GM19035 (cell line): ENCODE results near the gene COL11A2.
A peak's percentile ranks its signal among the peaks of the same experiment; 100 is the strongest.
"Not testable (repeated sequence)": the region's sequence is repeated elsewhere in the genome, so short reads cannot be mapped to it uniquely, and the experiment has no call there.

Experiments
- ATAC-seq: cut with Tn5 transposase; IDR thresholded peaks from one replicate; pipeline ENCODE4 v1.9.1; 2021; ENCODE audit not compliant: unreplicated experiment

The COL11A2 gene

DNA sequence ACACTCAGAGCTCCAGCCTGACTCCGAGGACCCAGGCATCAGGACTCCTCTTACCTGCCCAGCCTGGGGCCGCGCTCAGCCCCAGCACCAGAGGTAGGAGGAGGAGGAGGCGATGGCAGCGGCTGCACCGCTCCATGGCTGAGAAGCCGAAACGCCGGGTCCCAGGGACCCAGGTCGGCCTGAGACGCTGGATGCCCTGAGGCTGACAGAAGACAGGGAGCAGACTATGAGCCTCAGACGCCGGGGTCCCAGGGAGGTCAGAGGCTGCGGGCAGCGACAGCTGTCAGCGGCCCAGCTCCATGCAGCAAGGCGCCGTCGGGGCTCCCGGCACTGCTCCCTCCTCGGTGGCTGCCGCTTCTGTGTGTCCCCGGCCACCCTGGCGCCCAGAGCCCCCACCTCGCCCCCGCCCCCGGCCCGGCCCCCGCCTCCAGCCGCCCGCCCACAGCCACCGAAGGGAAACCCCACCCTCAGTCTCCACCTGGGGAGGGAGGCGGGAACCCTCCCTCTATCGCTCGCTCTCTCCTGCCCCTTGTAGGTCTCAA lies at the start of gene COL11A2:
Gene COL11A2, minus strand, starts transcription at position 363 of the 542 bp plus-strand sequence. Its CDS starts 227 bp downstream, at position 136.
- no peak for ATAC-seq

GRCh38 chr6:33241968-33242367 lies 49.7 kb upstream of the COL11A2 start:
- ATAC-seq = no peak

- ATAC-seq = no peak
These were observed 45.5 kb upstream of the COL11A2 start for GRCh38 chr6:33237741-33238140.

GRCh38 chr6:33236852-33237251 lies 44.6 kb upstream of the COL11A2 start:
- ATAC-seq = no peak

DNA sequence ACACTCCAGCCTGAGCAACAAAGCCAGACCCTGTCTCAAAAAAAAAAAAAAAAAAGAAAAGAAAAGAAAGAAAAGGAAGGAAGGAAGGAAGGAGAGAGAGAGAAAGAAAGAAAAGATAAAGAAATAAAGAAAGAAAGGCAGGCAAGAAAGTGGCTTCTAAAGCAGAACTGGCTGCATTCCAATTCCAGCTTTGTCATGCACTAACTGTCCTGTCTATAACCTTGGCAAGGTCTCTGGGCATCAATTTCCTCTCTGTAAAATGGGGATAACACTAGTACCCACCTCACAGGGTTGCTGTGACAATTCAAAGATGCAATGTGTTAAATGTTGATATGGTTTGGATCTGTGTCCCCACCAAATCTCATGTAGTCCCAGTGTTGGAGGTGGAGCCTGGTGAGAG lies 44.1 kb upstream of the COL11A2 start:
- no peak for ATAC-seq

GRCh38 chr6:33235221-33235634 lies 43.0 kb upstream of the COL11A2 start:
- no peak for ATAC-seq

GRCh38 chr6:33226503-33227120 lies 34.3 kb upstream of the COL11A2 start:
- not testable (repeated sequence) for ATAC-seq

DNA sequence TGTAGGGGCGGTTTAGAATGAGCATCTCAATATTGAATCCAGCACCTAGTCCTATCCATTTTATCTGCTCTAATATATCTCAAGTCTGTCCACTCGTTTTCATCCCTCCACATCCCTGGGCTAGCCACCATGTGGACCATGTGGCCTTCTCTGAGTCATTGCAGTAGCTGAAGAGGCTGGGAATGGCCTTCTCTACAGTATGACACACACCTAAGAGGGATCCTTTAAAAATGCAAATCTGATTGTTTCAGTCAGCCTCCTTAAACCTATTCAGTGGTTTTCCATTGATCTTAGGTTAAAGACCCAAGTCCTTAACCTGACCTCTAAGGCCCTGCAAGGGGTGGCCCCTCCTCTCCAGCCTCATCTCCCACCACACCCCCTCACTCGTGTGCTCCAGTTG lies 25.4 kb upstream of the COL11A2 start:
- ATAC-seq = no peak

DNA sequence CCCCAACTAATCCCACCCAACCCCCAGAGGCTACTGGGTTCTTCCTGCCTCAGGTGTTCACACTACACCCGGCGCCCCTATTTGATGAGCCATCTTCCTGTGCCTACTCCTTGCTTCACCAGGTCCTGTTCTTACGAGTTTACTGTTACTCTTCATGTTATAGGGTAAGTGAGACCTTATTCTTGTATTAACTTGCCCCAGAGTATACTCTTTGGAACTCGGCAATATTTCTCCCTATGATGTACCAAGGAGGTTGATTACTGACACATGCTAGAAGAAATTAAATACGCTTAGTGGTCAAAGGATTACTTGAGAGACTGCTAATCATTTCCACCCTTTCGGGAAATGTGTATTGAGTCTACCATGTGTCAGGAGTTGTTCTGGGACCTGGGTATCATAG lies 25.0 kb upstream of the COL11A2 start:
- no peak for ATAC-seq

DNA sequence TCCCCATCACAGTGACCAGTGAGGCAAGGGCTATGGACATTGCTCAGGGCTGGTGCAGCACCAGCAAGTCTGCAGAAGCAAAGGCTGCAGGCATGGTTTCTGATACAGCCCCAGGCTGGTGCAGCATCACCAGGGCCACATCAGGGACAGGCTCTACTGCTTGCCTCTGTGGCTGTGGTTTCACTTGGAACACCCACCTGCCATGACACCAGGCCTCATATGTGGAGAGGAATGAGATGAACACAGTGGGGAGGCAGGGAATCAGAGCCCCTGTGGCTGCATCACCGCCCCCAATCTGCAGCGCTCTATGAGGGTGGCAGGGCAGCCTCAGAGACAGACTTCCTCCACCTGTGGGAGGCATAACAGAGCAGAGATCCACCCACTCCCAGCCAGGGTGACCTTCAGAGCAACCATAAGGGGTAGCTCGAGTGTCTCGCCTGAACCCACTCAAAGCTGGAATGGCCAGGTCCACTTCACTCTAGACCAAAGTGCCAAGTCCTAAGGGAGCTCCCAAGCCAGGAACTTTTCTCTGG lies 23.9 kb upstream of the COL11A2 start:
- ATAC-seq = no peak

- no peak for ATAC-seq
These were observed 23.2 kb upstream of the COL11A2 start for GRCh38 chr6:33215271-33216116.

DNA sequence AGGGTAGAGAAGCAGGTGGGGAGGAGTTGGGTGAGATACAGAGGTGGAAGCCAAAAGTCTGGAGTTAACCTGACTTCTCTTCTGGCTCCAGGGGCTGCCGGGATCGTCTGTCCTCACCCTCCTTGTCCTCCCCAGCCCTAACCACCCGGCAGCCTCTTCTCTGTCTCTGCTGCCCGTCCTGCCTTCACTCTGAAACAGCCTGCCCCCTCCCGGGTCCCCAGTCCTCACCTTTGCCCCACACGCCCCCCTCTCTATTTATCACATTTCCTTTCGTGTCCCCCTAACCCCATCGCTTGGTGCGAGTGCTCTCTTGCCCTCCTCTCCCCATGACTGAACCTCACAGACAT lies 21.7 kb upstream of the COL11A2 start:
- no peak for ATAC-seq

GRCh38 chr6:33213166-33213988 lies 21.1 kb upstream of the COL11A2 start:
- ATAC-seq = no peak

GRCh38 chr6:33212857-33213165 lies 20.5 kb upstream of the COL11A2 start:
- no peak for ATAC-seq

GRCh38 chr6:33211666-33212422 lies 19.6 kb upstream of the COL11A2 start:
- no peak for ATAC-seq

DNA sequence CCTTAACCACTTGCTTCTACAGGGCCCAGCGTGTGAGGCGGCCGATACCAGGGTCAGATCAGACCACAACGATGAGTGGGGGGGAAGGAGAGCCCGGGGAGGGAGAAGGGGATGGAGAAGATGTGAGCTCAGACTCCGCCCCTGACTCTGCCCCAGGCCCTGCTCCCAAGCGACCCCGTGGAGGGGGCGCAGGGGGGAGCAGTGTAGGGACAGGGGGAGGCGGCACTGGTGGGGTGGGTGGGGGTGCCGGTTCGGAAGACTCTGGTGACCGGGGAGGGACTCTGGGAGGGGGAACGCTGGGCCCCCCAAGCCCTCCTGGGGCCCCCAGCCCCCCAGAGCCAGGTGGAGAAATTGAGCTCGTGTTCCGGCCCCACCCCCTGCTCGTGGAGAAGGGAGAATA lies 18.9 kb upstream of the COL11A2 start:
- ATAC-seq = no peak

DNA sequence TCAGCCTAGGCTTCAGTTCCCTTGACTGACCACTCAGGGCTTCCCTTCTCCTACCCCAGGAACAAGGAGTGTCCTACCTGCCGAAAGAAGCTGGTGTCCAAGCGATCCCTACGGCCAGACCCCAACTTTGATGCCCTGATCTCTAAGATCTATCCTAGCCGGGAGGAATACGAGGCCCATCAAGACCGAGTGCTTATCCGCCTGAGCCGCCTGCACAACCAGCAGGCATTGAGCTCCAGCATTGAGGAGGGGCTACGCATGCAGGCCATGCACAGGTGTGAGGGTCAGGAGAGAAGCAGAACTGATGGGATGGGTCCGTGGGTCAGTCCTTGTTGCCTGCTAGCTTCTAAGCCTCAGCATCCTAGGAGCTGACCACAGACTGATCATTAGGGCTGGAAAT lies 17.6 kb upstream of the COL11A2 start:
- no peak for ATAC-seq

GRCh38 chr6:33208091-33208967 lies 16.1 kb upstream of the COL11A2 start, which contains the start of gene RING1:
TSS of gene RING1 (plus strand) at chr6:33208500. CDS start at chr6:33208823, 323 bp downstream.
- peak; percentile 47 for ATAC-seq

DNA sequence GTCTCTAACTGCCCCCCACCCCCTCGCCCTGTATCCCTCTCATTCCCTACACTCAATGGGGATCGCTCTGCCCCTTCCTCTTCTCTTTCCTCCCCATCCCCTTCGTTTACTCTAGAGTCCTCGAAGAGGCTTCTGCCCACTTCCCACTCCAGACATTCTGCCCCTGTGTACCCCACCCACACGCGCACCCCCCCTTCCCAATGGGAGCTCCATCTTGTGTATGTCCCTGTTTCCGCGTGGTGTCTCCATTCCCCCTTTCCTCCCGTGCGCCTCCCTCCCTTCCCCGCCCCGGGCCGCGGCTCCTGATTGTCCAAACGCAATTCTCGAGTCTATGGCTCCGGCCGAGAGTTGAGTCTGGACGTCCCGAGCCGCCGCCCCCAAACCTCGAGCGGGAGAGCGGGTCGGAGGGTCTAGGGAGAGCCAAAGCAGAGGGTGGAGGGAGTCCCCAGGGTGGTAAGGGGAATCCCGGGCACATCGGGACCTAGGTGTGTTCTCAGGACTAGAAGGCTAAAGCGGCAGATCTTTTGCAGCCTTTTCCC lies 15.4 kb upstream of the COL11A2 start:
- no peak for ATAC-seq
